SK-MEL-5 (cell line): ENCODE measurements around the gene TMEFF2. TPM values are rescaled to one million over a fixed set of nuclear protein-coding genes. Genes with fewer than 3 reads are reported as not detected.

ENCODE experiments used
- DNase-seq: peaks from one replicate; pipeline ENCODE4 v3.0.0-alpha.2; 2016; ENCODE audit warnings: low read depth, low spot score
- in situ Hi-C: cut with HindIII; loops from 2 replicates; pipeline ENCODE4 v1.10.0; 2016; ENCODE audit warnings: low sequenced_read_pairs, high pct_unique_total_duplicates, low pct_unique_long_range_greater_than_20kb
- total RNA-seq: library from RNA; depleted of rRNA; stranded (reverse); fragments of >200 nt; shearing (Covaris generic); gene quantifications from 2 replicates; pipeline ENCODE4 v1.2.3, GENCODE V29; 2014

Gene TMEFF2
- total RNA-seq, 1 experiment from 2014 or later: 0.03 TPM

DNA sequence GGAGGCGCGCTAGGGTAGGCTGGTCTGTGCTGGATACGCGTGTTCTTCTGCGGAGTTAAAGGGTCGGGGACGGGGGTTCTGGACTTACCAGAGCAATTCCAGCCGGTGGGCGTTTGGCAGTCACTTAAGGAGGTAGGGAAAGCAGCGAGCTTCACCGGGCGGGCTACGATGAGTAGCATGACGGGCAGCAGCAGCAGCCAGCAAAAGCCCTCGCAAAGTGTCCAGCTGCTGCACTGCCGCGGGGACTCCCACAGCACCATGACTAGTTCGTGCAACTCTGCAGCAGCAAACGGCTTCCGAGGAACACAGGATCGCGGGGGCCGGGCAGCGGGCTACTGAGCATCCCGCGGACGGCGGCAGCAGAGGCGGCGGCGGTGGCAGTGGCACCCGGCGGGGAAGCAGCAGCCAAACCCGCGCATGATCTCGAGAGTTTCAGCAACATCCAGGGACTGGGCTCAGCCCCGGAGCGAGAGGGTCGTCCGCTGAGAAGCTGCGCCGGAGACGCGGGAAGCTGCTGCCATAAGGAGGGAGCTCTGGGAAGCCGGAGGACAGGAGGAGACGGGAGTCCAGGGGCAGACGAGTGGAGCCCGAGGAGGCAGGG, 368 bp downstream of the TMEFF2 start:
- in situ Hi-C loops: no loop called here
- DNase-seq: no peak

DNA sequence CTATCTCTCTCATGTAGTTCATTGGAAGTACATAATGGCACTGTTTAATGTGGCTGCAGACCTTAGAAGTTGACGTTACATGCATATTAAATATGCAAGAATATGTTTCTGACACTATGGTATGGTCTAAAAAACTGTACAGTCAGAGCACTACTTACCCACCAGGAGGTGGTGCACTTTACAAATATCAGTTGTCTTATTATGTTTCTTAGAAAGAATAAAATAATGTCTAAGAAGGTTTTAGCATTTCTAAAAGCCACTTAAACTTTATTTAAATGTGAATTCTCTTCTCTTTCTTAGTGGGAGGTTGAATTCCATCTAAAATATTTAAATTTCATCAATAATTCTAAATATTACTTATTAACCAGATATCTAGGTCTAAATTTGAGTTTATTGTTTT, 4.3 kb downstream of the TMEFF2 start:
- peak; percentile 24 for DNase-seq
- in situ Hi-C loops: no loop called here

DNA sequence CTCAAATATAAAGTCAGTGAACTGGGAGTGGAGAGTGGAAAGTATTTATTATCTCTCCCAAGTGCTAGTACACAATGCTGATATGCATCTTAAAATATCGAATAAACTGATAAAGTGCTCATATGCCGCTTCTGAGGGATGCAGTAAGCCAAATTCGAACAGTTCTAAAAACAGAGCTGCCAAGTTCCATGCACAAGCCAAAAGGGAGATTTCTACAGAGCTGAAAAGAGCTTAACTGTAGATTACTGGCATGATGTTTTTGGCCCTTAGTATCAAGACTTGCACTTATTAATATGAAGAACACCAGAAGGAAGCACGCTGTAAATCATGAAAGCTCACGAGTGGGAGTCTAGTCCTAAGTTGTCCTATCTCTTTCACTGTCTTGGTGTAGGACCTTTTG, 7.9 kb downstream of the TMEFF2 start:
- no peak for DNase-seq
- in situ Hi-C loops: no loop called here

DNA sequence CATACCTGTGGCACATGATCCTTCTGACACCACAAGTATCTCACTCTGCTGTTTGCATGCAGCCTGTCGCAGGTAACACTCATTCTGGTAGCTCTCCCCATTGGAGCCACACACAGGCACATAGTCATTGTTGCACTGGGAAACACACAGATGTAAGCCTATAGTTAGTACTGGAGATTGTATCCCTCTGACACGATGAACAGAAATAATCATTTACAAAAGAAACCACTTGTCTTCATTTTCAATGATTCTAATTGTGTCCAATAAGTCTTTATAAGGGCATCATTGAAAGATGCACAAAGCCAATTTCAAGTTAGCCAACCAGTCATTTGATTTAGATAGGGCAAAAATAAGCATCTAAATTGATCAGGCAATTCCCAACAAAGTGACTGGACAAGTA, 10.4 kb downstream of the TMEFF2 start:
- DNase-seq: no peak
- in situ Hi-C loops: no loop called here

DNA sequence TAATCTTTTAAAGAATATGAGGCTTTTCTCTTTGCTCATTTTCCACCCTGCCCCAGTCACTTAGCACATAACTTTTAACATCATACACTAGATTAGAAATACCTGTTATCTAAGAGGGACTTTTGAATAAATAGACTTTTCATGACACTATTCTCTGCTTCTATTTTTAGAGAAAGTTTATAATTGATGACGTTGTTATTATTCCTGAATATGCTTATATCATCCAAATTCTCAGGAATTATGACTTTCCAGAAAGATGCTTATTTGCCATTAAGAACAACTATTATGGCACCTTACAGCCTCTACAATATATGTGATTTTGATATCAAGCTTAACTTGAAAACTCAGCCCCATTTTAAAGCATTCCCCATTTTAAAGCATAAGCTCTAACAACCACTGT, 11.4 kb downstream of the TMEFF2 start:
- in situ Hi-C loops: no loop called here
- DNase-seq: no peak

- in situ Hi-C loops: no loop called here
- no peak for DNase-seq
Measured at GRCh38 chr2:192166946-192167345, 27.8 kb downstream of the TMEFF2 start.

DNA sequence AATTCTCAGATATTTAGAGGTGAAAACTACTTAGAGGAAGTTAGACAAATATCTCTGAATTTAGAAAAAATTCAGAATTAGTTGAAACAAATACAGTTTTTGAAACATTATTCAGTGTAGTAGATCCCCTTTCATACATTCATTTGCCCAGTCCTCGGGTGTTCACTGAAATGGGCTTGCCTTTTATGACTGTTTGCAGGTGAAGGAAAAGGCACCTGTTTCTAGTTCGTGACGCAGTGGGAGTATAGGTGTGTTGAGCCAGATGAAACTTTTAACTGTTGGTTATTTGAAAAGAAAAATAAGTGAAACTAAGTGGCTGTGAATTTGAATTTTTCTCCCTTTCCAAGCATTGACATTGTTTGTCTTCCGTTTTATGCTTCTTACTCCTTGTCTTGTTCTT, 28.9 kb downstream of the TMEFF2 start:
- DNase-seq: no peak
- in situ Hi-C loops: no loop called here

GRCh38 chr2:192162392-192163042, 32.2 kb downstream of the TMEFF2 start:
- in situ Hi-C loops: no loop called here
- peak; percentile 68 for DNase-seq

- in situ Hi-C loops: no loop called here
- no peak for DNase-seq
Measured at GRCh38 chr2:192161656-192162290, 33.0 kb downstream of the TMEFF2 start.

GRCh38 chr2:192159736-192160135, 35.0 kb downstream of the TMEFF2 start:
- in situ Hi-C loops: no loop called here
- DNase-seq: no peak

- no peak for DNase-seq
- in situ Hi-C loops: no loop called here
Measured at GRCh38 chr2:192159208-192159607, 35.5 kb downstream of the TMEFF2 start.

- DNase-seq: no peak
- in situ Hi-C loops: no loop called here
Measured at GRCh38 chr2:192157776-192158175, 37.0 kb downstream of the TMEFF2 start.

DNA sequence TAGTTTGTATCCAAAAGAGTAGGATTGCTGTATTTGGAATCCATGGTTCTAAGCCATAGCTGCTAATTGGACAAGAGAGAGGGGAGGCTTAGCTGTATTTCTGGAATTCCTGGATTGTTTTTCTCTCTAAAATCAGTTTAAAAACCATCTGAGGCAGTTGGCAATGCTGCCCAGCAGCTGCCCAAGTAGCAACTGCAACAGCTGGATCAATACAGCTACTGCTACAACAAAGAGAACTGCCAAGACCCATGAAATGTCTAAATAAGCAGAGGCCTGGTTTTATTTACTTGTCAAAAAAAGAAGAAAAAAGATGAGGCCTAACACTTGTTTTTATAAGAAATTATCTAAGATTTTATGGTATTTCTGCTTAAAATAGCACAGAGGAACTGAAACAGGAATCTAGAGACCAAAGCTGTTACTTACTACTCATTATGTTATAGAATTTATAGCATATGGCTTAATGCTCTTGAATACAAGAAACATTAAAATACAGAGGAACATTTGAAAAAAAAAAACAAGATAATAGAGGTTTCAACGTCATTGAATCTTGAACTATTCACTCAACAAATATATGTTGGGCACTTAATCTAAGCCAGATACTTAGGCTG, 39.1 kb downstream of the TMEFF2 start:
- no peak for DNase-seq
- in situ Hi-C loops: no loop called here

DNA sequence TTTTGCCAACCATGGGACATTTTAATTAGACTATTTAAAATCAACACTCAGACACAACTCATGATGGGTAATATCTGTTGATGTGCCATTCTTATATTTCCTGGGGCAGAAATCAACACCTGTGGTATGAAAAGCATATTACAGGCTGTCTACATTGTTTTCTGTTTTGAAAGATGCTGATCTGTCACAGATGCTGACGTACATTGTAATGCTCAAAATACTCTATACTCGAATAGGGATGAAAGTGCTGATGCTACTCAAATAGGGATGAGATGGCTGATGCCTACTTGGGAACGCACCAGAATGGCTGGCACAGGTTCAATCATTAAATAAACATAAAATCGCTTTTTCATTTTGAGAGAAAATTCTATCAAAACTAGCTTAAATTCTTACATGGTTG, 41.2 kb downstream of the TMEFF2 start:
- in situ Hi-C loops: no loop called here
- DNase-seq: no peak

- in situ Hi-C loops: no loop called here
- DNase-seq: no peak
Measured at GRCh38 chr2:192151853-192152252, 42.9 kb downstream of the TMEFF2 start.

- in situ Hi-C loops: no loop called here
- no peak for DNase-seq
Measured at GRCh38 chr2:192150166-192150565, 44.6 kb downstream of the TMEFF2 start.

DNA sequence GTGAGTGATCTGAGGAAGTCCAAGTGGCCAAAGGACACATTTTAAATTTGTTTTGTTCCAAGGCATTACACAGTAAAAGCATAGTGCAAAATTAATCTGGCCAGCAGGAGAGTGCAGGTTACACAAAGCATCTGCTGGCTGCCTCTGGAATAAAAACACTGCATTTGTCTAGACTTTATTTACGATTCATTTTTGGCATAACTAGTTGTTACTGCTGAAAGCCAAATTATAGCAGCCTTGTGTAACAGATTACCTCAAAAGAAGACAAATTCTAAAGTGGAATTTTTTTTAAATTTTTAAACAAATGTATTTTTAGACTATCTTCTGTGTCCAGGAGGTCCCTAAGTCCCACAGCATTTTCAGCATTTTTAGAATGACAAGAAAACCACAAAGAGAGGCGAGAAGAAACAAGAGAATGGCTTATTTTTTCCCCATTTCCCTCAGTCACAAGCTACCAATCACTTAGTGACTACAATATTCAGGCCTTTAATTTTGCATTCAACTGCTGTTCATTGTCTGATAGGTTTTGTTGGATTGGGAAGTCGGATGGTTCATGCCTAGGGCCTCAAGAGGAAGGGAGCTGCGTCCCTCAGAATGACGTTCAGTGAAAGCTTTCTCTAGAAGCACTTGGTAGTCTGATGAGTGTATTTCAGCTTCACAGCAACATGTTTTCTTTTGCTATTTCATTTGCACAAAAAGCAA, 46.0 kb downstream of the TMEFF2 start:
- no peak for DNase-seq

GRCh38 chr2:192148241-192148619, 46.5 kb downstream of the TMEFF2 start:
- no peak for DNase-seq
- in situ Hi-C loops: no loop called here

More for the DNA sequence above, 46.0 kb downstream of the TMEFF2 start:
- in situ Hi-C loops: no loop called here
